T-helper 2 cell treated with Interferon-gamma antibody and Interleukin-4, amounts not matched to agents 5 μg/mL and 100 μg/mL, for 36 hours (primary cell): ENCODE results near the gene SLC9A9.

Experiments
- DNase-seq: peaks from one replicate; pipeline ENCODE4 v3.0.0; 2021; ENCODE audit warnings: low spot score
- H3K27ac Mint-ChIP-seq: one replicate; pipeline ENCODE4 v1.8.0; 2021; ENCODE audit warnings: mild to moderate bottlenecking, mixed read lengths
- H3K27me3 Mint-ChIP-seq: one replicate; pipeline ENCODE4 v1.8.0; 2021; ENCODE audit warnings: low read depth, mixed read lengths
- H3K36me3 Mint-ChIP-seq: one replicate; pipeline ENCODE4 v1.8.0; 2021; ENCODE audit warnings: low read depth, mixed read lengths
- H3K4me1 Mint-ChIP-seq: one replicate; pipeline ENCODE4 v1.8.0; 2021; ENCODE audit warnings: low read depth, mixed read lengths
- H3K4me3 Mint-ChIP-seq: one replicate; pipeline ENCODE4 v1.8.0; 2022; ENCODE audit warnings: mild to moderate bottlenecking, moderate library complexity, mixed read lengths
- H3K9me3 Mint-ChIP-seq: one replicate; pipeline ENCODE4 v1.8.0; 2021; ENCODE audit warnings: mixed read lengths

The SLC9A9 gene

DNA sequence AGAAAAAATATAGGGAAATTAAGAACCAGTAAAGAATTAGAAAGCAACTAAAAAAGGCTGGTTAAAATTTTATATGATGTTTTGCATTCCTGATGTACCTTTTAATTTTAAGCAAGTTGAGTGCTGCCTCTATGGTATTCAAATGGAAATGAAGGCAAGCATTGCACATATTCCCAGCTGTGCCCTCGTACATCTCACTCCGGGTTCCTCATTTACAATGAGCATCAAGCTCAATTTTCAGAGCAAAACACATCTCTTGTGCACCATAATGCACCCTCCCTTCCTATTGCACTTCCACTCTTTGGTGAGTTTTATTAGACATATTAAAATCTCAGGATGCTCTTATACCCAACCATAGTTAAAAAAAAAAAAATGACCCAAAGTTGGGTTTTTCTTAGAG is 460.8 kb downstream of the SLC9A9 start:
- peaks cover 6% of the 10 kb centered on the region for H3K9me3 Mint-ChIP-seq
- H3K4me3 Mint-ChIP-seq, result no peak overlapping the region
- H3K4me1 Mint-ChIP-seq, result no peaks in the 10 kb centered on the region
- no peaks in the 10 kb centered on the region for H3K27me3 Mint-ChIP-seq
- H3K36me3 Mint-ChIP-seq, result no peaks in the 10 kb centered on the region
- H3K27ac Mint-ChIP-seq, result no peak overlapping the region
- DNase-seq, result no peak

DNA sequence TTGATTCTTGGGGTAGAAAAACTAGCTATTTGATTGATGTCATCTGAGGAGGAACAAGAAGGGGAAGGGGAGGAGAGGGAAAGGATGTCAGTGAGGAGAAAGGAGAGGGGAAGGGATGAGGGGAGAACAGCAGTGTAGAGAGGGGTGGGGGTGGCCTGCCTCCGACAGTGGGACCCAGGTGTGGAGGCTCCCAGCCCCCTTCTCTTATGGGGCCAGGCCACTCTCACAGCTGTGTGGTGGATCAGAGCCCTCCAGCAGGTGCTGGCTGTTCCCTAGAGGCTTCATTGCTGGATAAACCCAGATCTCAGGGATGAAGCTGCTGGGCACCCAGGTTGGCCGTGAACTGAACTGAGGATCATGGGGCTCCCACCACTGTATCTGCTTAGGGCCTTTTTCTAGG is 464.2 kb downstream of the SLC9A9 start:
- Mint-ChIP-seq H3K27ac (no peak overlapping the region), H3K27me3 (no peaks in the 10 kb centered on the region), H3K36me3 (peaks cover 4% of the 10 kb centered on the region), H3K4me3 (no peak overlapping the region), H3K9me3 (peaks cover 3% of the 10 kb centered on the region), H3K4me1 (no peaks in the 10 kb centered on the region)
- no peak for DNase-seq

DNA sequence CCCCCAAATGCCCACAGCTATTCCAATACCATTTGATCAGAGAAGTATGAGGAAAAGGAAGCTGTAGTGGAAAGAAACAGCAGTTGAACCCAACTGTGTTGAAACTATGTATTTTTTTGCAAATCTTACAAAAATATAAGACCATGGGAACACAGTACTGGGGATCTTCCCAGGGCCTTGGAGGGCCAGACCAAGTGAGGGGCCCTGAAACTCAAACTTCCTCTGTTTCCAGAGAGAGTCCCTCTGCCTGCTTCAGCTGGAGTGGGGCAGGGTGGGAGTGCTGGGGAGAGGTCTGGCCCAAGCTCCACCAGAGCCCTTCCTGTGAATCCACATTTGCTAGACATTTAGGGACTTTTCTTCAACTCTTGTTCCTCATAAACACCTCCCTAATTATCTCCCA is 464.8 kb downstream of the SLC9A9 start:
- Mint-ChIP-seq H3K4me3 (no peak overlapping the region), H3K36me3 (peaks cover 4% of the 10 kb centered on the region), H3K4me1 (peaks cover under 1% of the 10 kb centered on the region), H3K27me3 (no peaks in the 10 kb centered on the region), H3K27ac (no peak overlapping the region), H3K9me3 (peaks cover 3% of the 10 kb centered on the region)
- DNase-seq, result no peak

DNA sequence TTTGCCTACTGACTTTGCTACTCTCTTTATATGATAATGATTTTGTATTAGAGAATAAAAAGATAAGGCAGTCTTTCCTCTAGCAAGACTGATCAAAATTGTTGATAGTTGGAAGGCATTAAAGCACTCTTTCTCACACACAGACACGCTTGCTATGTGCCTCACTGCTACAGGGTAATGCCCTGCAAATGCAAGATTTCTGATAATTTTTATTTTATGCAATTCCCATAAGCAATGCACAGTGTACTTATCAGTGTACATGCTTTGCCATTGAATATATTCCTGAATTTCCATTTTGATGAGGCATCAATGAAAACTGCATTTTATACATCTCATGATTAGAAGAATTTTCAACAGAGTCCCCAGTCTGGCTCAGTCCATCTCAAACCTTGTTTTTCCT is 465.5 kb downstream of the SLC9A9 start:
- no peaks in the 10 kb centered on the region for H3K27me3 Mint-ChIP-seq

DNA sequence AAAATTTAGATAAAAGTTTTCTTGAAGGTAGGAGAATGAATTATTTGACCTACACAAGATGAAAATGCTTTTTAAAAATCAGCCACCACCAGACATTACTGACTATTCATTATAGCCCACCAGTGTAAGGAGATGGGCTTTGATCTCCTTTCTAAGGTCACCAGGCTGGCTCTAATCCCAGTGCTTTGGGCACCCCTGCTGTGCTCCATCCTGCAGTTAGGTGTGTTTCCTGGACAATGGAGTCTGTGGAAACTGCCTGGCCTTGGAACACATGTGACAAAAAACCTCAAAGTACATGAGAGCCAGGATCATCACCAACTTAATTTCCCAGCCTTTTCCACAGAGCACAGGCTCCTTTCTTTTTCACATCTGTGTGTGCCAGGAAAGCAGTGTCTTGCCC is 467.8 kb downstream of the SLC9A9 start:
- peaks cover 1% of the 10 kb centered on the region for H3K4me1 Mint-ChIP-seq
- no peak overlapping the region for H3K27ac Mint-ChIP-seq
- DNase-seq, result no peak
- no peaks in the 10 kb centered on the region for H3K27me3 Mint-ChIP-seq
- H3K36me3 Mint-ChIP-seq, result peaks cover 4% of the 10 kb centered on the region
- H3K9me3 Mint-ChIP-seq, result peaks cover 3% of the 10 kb centered on the region
- H3K4me3 Mint-ChIP-seq, result no peak overlapping the region

More for the DNA sequence above, 465.5 kb downstream of the SLC9A9 start:
- Mint-ChIP-seq H3K4me3 (no peak overlapping the region), H3K27ac (no peak overlapping the region), H3K36me3 (peaks cover 4% of the 10 kb centered on the region), H3K9me3 (peaks cover 3% of the 10 kb centered on the region), H3K4me1 (peaks cover 1% of the 10 kb centered on the region)
- no peak for DNase-seq

DNA sequence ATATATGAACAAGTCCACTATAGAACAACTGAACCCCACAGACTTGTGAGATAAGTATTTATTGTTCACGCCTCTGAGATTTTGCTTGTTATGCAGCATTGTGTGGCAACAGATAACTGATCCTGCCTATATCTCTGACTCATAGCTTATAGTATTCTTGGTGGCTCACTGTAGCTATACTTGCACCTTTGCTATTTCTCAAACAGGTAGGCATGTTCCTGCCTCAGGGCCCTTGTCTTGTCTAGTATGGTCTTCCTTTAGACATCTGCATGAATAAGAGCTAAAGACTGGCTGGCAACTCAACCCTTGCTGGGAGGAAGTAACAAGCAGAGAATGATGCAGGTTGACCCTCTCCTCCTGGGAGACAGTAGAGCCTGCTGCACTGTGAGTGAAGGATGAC is 472.6 kb downstream of the SLC9A9 start:
- H3K4me3 Mint-ChIP-seq, result no peak overlapping the region
- no peaks in the 10 kb centered on the region for H3K9me3 Mint-ChIP-seq
- peaks cover 1% of the 10 kb centered on the region for H3K4me1 Mint-ChIP-seq
- DNase-seq, result no peak
- H3K27me3 Mint-ChIP-seq, result no peaks in the 10 kb centered on the region
- no peak overlapping the region for H3K27ac Mint-ChIP-seq
- no peaks in the 10 kb centered on the region for H3K36me3 Mint-ChIP-seq

DNA sequence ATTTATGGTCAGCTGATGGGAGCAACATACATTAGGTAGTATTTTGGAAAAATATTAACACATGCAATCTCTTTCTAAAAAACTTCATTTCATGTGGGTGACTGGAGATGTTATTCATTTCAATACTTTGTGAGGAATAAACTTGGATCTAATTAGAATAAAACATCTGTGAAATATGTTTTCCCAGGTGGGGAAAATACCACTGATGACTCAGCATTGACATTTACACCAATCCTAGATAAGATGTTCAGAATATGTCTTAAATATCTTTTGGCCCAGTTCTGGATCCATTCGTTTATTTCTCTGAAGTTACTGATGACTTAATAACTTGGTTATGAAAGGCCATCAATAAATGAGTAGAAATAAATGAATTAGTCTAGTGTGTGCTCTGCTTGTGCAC is 481.1 kb downstream of the SLC9A9 start:
- H3K4me1 Mint-ChIP-seq, result peaks cover 17% of the 10 kb centered on the region
- no peak overlapping the region for H3K27ac Mint-ChIP-seq
- no peak overlapping the region for H3K4me3 Mint-ChIP-seq
- DNase-seq, result no peak
- no peaks in the 10 kb centered on the region for H3K27me3 Mint-ChIP-seq
- peaks cover 4% of the 10 kb centered on the region for H3K36me3 Mint-ChIP-seq
- no peaks in the 10 kb centered on the region for H3K9me3 Mint-ChIP-seq

DNA sequence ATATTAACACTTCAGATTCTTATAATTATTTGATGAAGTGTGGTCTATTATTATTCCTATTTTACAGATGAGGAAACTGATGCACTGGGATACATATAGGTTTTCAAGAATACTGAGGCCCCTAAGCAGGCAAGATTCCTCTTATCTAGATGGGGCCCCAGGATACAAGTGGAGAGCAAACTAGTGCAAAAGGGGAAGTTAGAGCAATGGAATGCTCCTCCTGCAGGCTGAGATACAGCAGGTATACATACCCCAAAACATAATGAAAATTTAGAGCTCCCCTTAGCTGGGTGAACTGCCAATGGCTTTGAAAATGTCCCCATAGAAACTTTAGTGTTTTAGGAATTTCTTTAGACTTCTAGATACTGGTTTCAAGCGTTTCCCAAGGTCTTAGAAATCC is 481.6 kb downstream of the SLC9A9 start:
- Mint-ChIP-seq H3K9me3 (no peaks in the 10 kb centered on the region), H3K27ac (no peak overlapping the region), H3K36me3 (peaks cover 5% of the 10 kb centered on the region), H3K27me3 (no peaks in the 10 kb centered on the region), H3K4me3 (no peak overlapping the region), H3K4me1 (peaks cover 22% of the 10 kb centered on the region)
- DNase-seq, result no peak

DNA sequence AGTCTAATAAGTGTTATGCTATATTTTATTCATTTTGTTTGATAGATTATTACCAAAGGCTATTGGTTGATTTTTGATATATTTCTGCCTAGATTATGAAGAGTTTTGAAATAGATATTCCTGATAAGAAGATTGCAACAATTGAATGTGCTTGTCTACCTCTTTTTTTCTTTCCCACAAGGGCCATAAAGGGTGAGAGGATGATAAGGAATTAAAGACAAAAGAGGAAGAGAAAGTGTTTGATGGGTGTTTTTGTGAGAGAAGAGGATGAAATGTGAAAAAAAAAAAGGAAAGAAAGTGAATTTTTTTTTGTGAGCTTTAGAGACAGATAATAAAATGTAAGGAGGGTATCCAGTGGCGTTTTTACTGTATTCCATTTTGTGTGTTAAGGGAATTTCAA is 484.3 kb downstream of the SLC9A9 start:
- Mint-ChIP-seq H3K4me1 (peaks cover 28% of the 10 kb centered on the region), H3K36me3 (peaks cover 6% of the 10 kb centered on the region), H3K9me3 (no peaks in the 10 kb centered on the region), H3K4me3 (no peak overlapping the region), H3K27ac (no peak overlapping the region), H3K27me3 (peaks cover 3% of the 10 kb centered on the region)
- DNase-seq, result no peak

DNA sequence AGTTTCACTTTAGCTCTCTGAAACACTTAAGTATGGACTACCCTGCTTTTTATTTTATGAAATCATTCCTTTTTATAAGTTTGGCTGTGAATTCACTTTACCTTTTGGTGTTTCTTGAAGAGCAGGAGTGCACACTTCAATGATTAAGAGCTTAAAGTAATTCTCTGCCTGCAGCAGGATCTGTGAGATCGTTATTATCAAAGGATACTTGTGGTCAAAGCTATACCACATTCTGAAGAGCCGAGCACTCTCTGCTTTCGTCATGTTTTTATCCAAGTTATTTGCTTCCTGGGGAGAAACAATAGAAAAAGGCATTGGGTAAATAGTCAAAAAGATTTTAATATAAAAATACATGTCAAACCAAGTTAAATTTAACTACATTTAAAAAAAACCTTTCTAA is 485.0 kb downstream of the SLC9A9 start:
- Mint-ChIP-seq H3K4me3 (peak overlapping the region; percentile 63), H3K9me3 (no peaks in the 10 kb centered on the region), H3K36me3 (peaks cover 6% of the 10 kb centered on the region), H3K27me3 (peaks cover 4% of the 10 kb centered on the region), H3K4me1 (peaks cover 31% of the 10 kb centered on the region), H3K27ac (peak overlapping the region; percentile 38)
- no peak for DNase-seq

DNA sequence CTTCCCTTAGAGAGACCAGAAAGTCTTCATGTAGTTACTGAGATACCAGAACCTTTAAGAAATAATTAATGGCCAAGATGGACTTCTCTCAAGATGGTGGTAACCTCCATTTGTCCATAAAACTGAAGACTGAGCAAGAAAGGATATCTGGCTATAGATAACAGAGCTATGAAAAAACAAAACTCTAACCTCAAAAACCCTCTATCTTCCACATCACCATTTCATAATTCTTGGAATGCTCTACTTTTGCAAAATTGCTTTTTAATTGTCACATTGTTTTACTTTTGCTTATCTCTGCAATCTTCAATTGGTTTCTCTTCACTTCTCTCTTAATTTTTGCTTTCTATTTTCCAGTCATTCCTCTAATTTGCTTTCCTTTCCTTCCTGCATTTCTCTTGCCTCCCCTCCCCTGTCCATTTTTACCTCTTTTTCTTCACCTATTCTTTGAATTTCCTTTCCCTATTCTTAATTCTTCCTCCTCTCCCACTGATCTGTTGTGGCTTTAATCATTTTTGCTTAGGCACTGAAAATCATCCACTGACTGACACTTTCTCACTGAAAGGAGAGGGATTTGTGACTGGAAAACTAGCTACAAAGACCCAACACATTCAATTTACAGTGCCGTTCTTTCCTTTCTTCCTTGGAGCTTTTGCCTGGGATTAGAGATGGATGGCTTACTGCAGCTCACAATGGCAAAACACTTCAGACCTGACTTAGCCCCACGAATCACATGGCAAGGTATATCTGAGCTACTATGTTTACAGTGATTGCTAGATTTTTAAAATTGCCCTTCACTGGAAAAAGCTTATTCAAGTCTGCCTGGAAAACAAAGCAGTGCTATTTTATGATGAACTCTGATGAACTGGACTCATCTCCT is 485.9 kb downstream of the SLC9A9 start:
- peaks cover 32% of the 10 kb centered on the region for H3K4me1 Mint-ChIP-seq
- H3K27me3 Mint-ChIP-seq, result peaks cover 4% of the 10 kb centered on the region
- peak overlapping the region; percentile 53 for H3K27ac Mint-ChIP-seq
- DNase-seq, result no peak
- peak overlapping the region; percentile 63 for H3K4me3 Mint-ChIP-seq
- peaks cover 7% of the 10 kb centered on the region for H3K36me3 Mint-ChIP-seq
- H3K9me3 Mint-ChIP-seq, result no peaks in the 10 kb centered on the region

DNA sequence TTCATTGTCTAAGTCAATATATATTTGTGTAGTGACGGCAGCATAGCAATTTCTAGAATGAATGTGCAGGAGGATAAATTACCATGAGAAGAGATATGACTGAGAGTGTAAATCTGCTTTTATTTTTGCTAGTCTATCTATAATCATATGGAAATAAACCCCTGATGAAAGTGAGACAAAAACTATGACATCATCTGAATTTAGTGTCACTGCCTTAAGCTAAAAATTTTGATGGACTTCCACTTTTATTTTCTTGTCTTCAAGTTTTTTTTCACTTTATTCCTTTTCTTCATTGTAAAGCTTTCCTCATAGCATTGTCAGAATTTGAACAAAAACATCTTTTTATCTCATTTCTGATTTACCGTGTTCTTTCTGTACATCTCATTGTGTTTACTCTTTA is 486.7 kb downstream of the SLC9A9 start:
- peaks cover 32% of the 10 kb centered on the region for H3K4me1 Mint-ChIP-seq
- peak overlapping the region; percentile 30 for H3K4me3 Mint-ChIP-seq
- DNase-seq, result no peak
- H3K36me3 Mint-ChIP-seq, result peaks cover 5% of the 10 kb centered on the region
- H3K27me3 Mint-ChIP-seq, result peaks cover 4% of the 10 kb centered on the region
- H3K27ac Mint-ChIP-seq, result no peak overlapping the region
- no peaks in the 10 kb centered on the region for H3K9me3 Mint-ChIP-seq

DNA sequence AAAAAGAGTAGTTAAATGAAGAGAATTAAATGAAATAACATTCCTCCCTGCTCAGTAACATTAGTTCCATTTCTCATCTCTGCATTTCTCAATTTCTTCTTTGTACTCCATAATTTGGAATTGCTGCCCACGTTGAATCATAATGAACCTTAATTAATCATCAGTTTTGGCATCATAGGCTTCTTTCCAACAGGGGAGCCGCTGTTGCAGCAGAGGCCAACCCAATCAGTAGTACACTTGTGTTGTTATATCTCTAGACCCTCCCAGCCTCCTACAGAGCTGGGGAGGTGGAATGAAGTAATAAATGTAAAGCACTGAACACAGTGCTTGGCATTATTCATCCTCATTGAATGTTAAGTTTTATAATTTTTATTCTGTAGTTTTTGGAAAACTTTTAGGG is 488.0 kb downstream of the SLC9A9 start:
- no peak overlapping the region for H3K4me3 Mint-ChIP-seq
- no peaks in the 10 kb centered on the region for H3K9me3 Mint-ChIP-seq
- H3K27ac Mint-ChIP-seq, result no peak overlapping the region
- no peak for DNase-seq
- peaks cover 32% of the 10 kb centered on the region for H3K4me1 Mint-ChIP-seq
- H3K27me3 Mint-ChIP-seq, result peaks cover 4% of the 10 kb centered on the region
- H3K36me3 Mint-ChIP-seq, result peaks cover 5% of the 10 kb centered on the region

DNA sequence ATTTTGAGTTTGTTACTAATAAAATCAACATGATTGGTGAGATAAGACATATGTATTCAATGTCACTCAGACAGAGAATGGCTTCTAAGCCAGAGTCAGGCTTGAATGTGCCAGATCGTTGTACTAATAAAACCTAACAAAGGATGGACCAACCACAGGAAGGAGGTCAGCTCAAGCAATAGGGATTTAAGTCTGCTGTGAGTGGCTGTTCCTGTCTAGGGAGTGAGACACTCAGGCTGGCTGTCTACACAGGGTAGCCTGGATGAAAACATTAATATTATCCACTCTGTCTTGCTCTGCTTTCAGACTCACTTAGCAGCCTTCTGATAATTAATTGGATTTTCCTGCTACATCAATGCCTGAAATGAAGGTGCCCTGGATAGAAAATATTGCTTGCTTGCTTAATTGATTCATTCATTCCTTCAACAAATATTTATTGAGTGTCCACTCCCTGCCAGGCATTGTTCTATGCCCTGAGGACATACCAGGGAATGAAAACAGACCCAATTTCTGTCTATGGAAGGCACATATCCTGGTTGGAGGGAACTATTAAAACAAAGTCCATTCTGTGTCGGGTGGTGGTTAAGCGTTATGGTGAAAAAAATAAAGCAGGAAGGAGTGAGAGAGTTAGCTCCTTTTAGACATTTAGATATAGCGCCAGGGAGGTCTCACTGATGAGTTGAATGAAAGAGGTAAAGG is 489.3 kb downstream of the SLC9A9 start:
- H3K4me1 Mint-ChIP-seq, result peaks cover 27% of the 10 kb centered on the region
- H3K27ac Mint-ChIP-seq, result no peak overlapping the region
- no peaks in the 10 kb centered on the region for H3K9me3 Mint-ChIP-seq
- H3K4me3 Mint-ChIP-seq, result no peak overlapping the region
- H3K36me3 Mint-ChIP-seq, result peaks cover 5% of the 10 kb centered on the region
- no peak for DNase-seq
- H3K27me3 Mint-ChIP-seq, result peaks cover 4% of the 10 kb centered on the region
